HG03432 (cell line): ENCODE measurements around the gene INF2.
"Not testable (repeated sequence)": the region's sequence is repeated elsewhere in the genome, so short reads cannot be mapped to it uniquely, and the experiment has no call there.

Experiments used
- ATAC-seq: cut with Tn5 transposase; IDR thresholded peaks from one replicate; pipeline ENCODE4 v1.9.1; 2021; ENCODE audit warnings: mild to moderate bottlenecking, moderate library complexity; ENCODE audit not compliant: unreplicated experiment

Gene INF2

GRCh38 chr14:104749111-104749649, 59.8 kb downstream of the INF2 start:
- ATAC-seq: no peak

- no peak for ATAC-seq
Measured at GRCh38 chr14:104750056-104750752, 60.8 kb downstream of the INF2 start.

GRCh38 chr14:104750753-104751057, 61.3 kb downstream of the INF2 start:
- not testable (repeated sequence) for ATAC-seq

- no peak for ATAC-seq
Measured at GRCh38 chr14:104751539-104752422, 62.4 kb downstream of the INF2 start.

- no peak for ATAC-seq
Measured at GRCh38 chr14:104752423-104752734, 63.0 kb downstream of the INF2 start.

- peak; percentile 89 for ATAC-seq
Measured at GRCh38 chr14:104752735-104753527, 63.5 kb downstream of the INF2 start, which contains the start of gene SIVA1. Gene SIVA1 (plus strand): TSS chr14:104753147. CDS start chr14:104753202, 55 bp downstream.

- ATAC-seq: no peak
Measured at GRCh38 chr14:104753528-104754212, 64.3 kb downstream of the INF2 start.

- ATAC-seq: no peak
Measured at GRCh38 chr14:104754213-104754851, 64.9 kb downstream of the INF2 start.

- ATAC-seq: no peak
Measured at GRCh38 chr14:104755621-104756020, 66.2 kb downstream of the INF2 start.

GRCh38 chr14:104756477-104757237, 67.2 kb downstream of the INF2 start:
- no peak for ATAC-seq

GRCh38 chr14:104757238-104757585, 67.8 kb downstream of the INF2 start:
- no peak for ATAC-seq

- no peak for ATAC-seq
Measured at GRCh38 chr14:104757681-104758392, 68.4 kb downstream of the INF2 start.

- ATAC-seq: no peak
Measured at GRCh38 chr14:104758981-104759969, 69.9 kb downstream of the INF2 start.

GRCh38 chr14:104765517-104765916, 76.1 kb downstream of the INF2 start:
- no peak for ATAC-seq

- ATAC-seq: no peak
Measured at GRCh38 chr14:104766256-104766862, 76.9 kb downstream of the INF2 start.

- no peak for ATAC-seq
Measured at GRCh38 chr14:104766863-104767633, 77.6 kb downstream of the INF2 start.

GRCh38 chr14:104767634-104767918, 78.2 kb downstream of the INF2 start:
- no peak for ATAC-seq
